IPS-11a (cell line): ENCODE measurements around the gene CLNK.

Experiments used
- H3K4me3 ChIP-seq: one replicate; pipeline ENCODE4 v1.5.1; 2013; ENCODE audit warnings: low read depth, low read length, control low read depth

The CLNK gene

GRCh38 chr4:10664408-10664807 lies 20.2 kb downstream of the CLNK start:
- no peak overlapping the region for H3K4me3 ChIP-seq

GRCh38 chr4:10662937-10663336 lies 21.6 kb downstream of the CLNK start:
- H3K4me3 ChIP-seq: no peak overlapping the region

- no peak overlapping the region for H3K4me3 ChIP-seq
These were observed 23.5 kb downstream of the CLNK start for GRCh38 chr4:10661047-10661446.

- no peak overlapping the region for H3K4me3 ChIP-seq
These were observed 25.3 kb downstream of the CLNK start for GRCh38 chr4:10659251-10659650.

GRCh38 chr4:10656988-10657387 lies 27.6 kb downstream of the CLNK start:
- no peak overlapping the region for H3K4me3 ChIP-seq

GRCh38 chr4:10656420-10656819 lies 28.1 kb downstream of the CLNK start:
- H3K4me3 ChIP-seq: no peak overlapping the region

- no peak overlapping the region for H3K4me3 ChIP-seq
These were observed 28.6 kb downstream of the CLNK start for GRCh38 chr4:10655968-10656367.

- H3K4me3 ChIP-seq: no peak overlapping the region
These were observed 36.1 kb downstream of the CLNK start for GRCh38 chr4:10648479-10648878.

- H3K4me3 ChIP-seq: no peak overlapping the region
These were observed 36.7 kb downstream of the CLNK start for GRCh38 chr4:10647846-10648245.

- H3K4me3 ChIP-seq: no peak overlapping the region
These were observed 40.8 kb downstream of the CLNK start for GRCh38 chr4:10643600-10644425.

- H3K4me3 ChIP-seq: no peak overlapping the region
These were observed 43.9 kb downstream of the CLNK start for GRCh38 chr4:10640561-10641201.

- no peak overlapping the region for H3K4me3 ChIP-seq
These were observed 44.9 kb downstream of the CLNK start for GRCh38 chr4:10639664-10640063.

- H3K4me3 ChIP-seq: no peak overlapping the region
These were observed 45.5 kb downstream of the CLNK start for GRCh38 chr4:10639100-10639499.

GRCh38 chr4:10635091-10635490 lies 49.5 kb downstream of the CLNK start:
- no peak overlapping the region for H3K4me3 ChIP-seq

- no peak overlapping the region for H3K4me3 ChIP-seq
These were observed 55.2 kb downstream of the CLNK start for GRCh38 chr4:10629394-10629793.

GRCh38 chr4:10625131-10625530 lies 59.4 kb downstream of the CLNK start:
- H3K4me3 ChIP-seq: no peak overlapping the region

GRCh38 chr4:10623862-10624261 lies 60.7 kb downstream of the CLNK start:
- no peak overlapping the region for H3K4me3 ChIP-seq

- no peak overlapping the region for H3K4me3 ChIP-seq
These were observed 61.3 kb downstream of the CLNK start for GRCh38 chr4:10623241-10623640.

- H3K4me3 ChIP-seq: no peak overlapping the region
These were observed 61.8 kb downstream of the CLNK start for GRCh38 chr4:10622728-10623127.

- no peak overlapping the region for H3K4me3 ChIP-seq
These were observed 63.6 kb downstream of the CLNK start for GRCh38 chr4:10620935-10621488.

GRCh38 chr4:10619855-10620254 lies 64.7 kb downstream of the CLNK start:
- no peak overlapping the region for H3K4me3 ChIP-seq

- no peak overlapping the region for H3K4me3 ChIP-seq
These were observed 65.3 kb downstream of the CLNK start for GRCh38 chr4:10619220-10619619.
